HG03159 (cell line): ENCODE results near the gene NFILZ.

Experiments used
- ATAC-seq: cut with Tn5 transposase; IDR thresholded peaks from one replicate; pipeline ENCODE4 v1.9.1; 2021; ENCODE audit warnings: mild to moderate bottlenecking, moderate library complexity; ENCODE audit not compliant: unreplicated experiment

The NFILZ gene

DNA sequence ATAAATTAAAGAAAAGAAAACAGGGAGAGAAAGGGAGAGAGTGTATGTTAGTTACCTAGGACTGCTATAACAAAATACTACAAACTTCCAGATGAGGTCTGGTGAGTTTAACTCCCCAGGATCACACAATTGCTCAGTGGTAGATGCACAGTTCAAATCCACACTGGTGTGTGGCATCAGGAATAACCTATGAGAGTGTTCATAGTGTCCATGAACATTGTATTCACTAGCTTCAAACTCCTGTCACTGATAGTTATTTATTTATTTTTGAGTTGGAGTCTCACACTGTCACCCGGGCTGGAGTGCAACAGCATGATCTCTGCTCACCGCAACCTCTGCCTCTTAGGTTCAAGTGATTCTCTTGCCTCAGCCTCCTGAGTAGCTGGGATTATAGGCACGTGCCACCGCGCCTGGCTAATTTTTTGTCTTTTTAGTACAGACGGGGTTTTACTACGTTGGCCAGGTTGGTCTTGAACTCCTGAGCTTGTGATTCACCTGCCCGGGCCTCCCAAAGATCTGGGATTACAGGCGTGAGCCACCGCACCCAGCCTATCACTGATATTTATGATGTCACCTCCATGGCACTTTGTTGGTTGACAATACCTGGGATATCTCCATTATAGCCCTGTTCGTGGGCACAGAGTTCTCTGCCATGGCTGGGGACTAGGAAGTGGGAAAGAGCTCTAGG, at the start of gene NFILZ:
NFILZ (plus strand) TSS at position 638 of the 688 bp plus-strand sequence. CDS start 46,133 bp downstream, outside the sequence.
- no peak for ATAC-seq

GRCh38 chr19:8580710-8581281, 49.6 kb upstream of the NFILZ start:
- ATAC-seq: peak; percentile 42

DNA sequence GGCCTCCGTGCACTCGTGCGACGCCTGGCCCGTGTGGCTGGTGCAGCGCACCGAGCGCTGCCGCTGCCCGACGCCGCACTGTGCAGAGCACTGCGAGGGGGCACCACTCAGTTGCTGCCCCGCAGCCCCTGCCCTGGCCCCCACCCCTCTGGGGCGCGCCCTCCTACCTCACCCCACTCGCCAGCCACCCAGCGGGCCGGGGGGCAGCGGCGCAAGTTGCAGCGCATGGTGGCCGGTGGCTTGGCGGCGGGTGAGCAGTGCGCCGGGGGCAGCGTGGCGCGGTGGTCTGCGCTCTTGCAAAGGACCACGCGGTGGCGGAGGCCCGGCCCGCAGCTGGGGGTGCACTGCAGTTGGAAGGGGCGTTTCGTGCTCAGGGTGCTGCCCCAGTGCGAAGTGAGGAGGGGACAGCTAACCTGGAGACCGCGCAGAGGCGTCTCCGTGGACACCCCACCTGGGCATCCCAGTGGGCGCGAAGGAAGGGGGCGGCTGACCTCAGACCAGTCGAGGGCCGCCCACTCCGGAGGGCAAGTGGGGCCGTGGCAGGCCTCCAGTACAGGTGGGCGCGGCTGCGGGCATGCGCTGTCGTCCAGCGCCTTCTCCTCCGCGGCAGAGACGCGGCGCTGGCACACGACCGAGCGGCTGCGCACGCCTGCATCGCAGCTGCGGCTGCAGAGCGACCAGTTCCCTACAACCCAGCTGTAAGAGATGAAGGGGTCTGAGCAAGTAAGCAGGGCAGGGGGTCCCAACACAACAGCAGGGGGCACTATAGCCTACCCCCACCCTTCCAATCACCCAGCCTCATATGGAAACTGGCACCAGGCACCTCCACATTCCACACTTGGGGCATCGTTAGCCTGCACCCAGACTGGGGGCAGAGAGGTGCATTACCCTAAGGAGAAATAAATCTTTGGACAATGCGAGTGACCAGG, 45.2 kb upstream of the NFILZ start:
- no peak for ATAC-seq

- no peak for ATAC-seq
These were observed 44.3 kb upstream of the NFILZ start for GRCh38 chr19:8585894-8586750.

DNA sequence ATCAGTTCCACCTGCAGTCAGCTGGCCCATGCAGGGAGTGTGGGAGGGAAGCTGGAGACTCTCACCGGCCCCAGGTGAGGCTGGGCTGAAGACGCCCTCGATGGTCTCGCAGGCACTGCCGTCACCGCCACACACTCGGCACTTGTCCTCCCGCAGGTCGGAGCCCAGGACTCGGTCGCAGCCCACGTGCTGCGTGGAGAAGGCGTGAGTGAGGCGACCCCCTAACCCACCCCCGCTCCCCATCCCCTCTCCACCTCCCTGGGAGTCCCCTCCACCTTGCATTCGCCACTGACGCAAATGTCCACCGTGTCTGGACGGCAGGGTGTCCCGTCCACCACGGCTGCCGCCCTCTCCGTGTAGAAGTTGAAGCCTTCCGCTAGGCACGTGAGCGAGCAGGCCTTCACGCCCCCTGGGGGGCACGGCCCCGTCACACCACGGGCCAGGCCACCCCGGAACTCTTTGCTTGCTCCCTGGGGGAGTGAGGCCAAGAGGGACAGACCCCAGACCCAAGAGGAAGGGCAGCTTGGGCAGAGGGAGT, 41.2 kb upstream of the NFILZ start:
- no peak for ATAC-seq

- no peak for ATAC-seq
These were observed 38.0 kb upstream of the NFILZ start for GRCh38 chr19:8592231-8593009.

GRCh38 chr19:8593931-8594330, 36.5 kb upstream of the NFILZ start:
- ATAC-seq: no peak

- ATAC-seq: no peak
These were observed 34.8 kb upstream of the NFILZ start for GRCh38 chr19:8595651-8596050.

GRCh38 chr19:8596168-8596567, 34.3 kb upstream of the NFILZ start:
- no peak for ATAC-seq

DNA sequence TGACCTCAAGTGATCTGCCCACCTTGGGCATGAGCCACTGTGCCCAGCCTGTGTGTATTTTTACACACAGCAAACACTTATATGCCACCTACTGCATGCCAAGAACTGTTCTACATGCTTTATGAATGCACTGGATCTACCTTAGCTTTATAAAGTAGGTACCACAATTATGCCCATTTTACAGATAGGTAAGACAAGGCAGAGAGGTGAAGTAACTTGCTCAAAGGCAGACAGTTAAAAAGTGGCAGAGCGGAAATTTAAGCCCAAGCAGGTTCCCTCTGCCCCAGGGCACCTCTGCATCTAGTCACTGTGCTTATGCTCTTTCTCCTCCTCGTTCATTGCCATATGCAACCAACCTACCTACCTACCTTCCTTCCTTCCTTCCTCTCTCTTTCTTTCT, 30.4 kb upstream of the NFILZ start:
- ATAC-seq: no peak

GRCh38 chr19:8600816-8601215, 29.6 kb upstream of the NFILZ start:
- ATAC-seq: no peak

- ATAC-seq: no peak
These were observed 28.6 kb upstream of the NFILZ start for GRCh38 chr19:8601796-8602195.

DNA sequence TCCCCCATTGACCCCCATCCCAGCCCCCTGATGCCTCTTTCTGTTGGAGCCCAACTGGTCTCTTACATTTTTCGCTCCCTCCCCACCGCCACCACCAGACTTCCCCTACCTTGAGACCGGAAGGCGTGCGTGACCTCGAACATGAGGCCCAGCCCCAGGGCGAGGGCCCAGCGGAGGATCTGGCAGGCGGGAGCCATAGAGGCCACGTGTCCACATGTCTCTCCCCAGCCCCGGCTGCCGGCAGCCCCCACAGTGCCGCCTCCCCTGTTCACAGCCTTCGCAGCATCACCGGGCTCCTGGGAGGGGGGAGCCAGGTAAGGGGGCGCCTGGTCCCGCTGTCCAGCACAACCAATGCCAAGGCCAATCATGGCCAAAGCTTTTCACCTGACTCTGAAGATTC, 24.9 kb upstream of the NFILZ start:
- no peak for ATAC-seq

- ATAC-seq: no peak
These were observed 23.0 kb upstream of the NFILZ start for GRCh38 chr19:8607386-8607785.

- no peak for ATAC-seq
These were observed 21.5 kb upstream of the NFILZ start for GRCh38 chr19:8608941-8609278.

DNA sequence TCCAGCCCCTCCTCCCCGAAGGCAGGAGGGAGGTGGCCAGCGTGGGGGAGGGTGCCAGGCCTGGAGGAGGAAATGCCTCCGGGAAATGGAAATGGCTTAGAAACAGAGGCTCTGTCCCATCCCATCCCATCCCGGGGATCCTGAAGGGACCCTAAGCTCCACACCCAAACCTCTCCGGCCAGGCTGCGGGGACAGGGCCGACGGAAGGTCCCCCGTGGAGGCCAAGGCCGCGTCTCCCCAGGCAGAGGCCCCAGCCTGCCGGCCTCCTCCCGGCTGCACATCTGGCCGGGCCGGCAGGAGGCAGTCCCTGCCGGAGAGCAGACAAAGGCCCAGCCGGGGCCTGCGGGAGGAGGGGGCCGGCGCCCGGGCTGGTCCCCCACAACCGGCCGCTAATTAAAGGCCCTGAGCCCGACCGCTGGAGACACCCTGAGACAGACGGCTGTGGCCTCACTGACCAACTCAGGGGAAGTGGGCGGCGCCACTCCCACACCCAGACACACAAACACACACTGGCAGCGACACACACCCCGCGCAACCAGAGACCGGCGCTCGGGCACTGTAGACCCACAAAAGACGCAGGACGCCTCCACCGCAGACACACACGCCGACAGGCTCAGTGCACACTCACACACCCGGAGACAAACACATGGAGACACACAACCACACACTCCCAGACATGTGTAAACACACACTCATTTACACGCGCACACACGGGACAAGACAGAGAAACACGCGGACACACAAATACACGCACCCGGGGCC, 21.0 kb upstream of the NFILZ start:
- ATAC-seq: no peak

DNA sequence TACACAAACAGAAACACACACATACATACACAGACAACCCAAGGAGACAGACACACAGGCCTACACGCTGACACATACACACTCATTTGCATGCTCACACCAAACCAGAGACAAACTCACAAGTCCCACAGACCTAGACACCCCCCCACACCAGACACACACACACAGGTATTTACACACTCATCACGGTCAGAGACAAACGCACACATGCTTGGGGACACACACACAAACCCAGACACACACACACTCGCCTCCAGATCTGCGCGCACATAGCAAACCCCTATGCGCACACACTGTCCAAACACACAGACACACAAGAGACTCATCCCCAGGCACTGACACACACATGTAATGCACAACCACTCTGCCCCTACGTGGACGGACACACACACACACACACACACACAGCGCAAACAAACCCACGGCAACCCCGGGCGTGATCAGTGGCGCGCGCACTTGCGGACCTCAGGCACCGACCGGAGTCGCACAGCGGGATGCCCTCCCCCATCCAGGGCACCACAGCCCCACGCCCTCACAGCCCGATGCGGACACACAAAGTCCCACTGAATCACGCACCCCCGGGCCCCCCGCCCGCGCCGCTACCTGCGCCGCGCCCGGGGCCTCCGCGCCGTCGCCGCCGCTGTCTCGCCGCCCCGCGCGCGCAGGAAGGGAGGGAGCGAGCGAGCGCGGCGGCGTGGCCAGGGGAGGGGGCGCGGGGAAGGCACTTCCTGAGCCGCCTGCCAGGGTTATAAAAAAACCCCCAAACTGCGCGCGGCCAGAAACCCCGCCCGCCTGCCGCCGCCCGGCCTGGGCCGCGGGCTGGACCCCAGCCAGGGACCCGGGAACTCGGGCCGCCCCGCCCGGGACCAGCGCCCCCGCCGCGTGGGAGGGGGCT, 20.1 kb upstream of the NFILZ start, which contains the start of gene ADAMTS10:
ADAMTS10 (minus strand) TSS at position 675 of the 895 bp plus-strand sequence. CDS start 5,005 bp downstream, outside the sequence.
- ATAC-seq: no peak

DNA sequence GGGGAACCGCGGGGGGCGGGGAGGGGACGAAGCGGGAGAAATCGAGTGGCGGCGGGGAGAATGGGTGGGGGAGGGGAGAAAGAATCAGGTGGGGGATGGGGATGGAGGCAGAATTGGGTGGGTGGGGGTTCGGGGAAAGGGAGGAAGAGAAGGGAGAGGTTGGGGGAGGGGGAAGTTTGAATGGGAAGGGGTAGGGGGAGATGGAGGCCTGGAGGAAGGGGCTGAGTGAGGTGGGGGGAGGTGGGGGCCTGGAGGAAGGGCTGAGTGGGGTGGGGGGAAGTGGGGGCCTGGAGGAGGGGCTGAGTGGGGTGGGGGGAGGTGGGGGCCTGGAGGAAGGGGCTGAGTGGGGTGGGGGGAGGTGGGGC, 19.5 kb upstream of the NFILZ start:
- no peak for ATAC-seq
